Lower lobe of right lung (tissue), 2 donors: ENCODE data around the gene MGAT4C. TPM values are rescaled to one million over a fixed set of nuclear protein-coding genes. Genes with fewer than 3 reads are reported as not detected.

Experiments
- ATAC-seq, 2 donors: fragments of 200-7000 bp; cut with Tn5 transposase; one replicate each; pipeline ENCODE4 v1.9.1; 2020 to 2022; ENCODE audit warnings: mild to moderate bottlenecking in 2 of 2, moderate library complexity in 2 of 2
- DNase-seq: peaks from one replicate; pipeline ENCODE4 v3.0.0-alpha.2; 2020
- H3K27ac ChIP-seq: fragments of 200-600 bp; one replicate; pipeline ENCODE4 v1.8.0; 2022
- H3K27me3 ChIP-seq: fragments of 200-600 bp; one replicate; pipeline ENCODE4 v1.8.0; 2022; ENCODE audit warnings: low read depth
- H3K36me3 ChIP-seq: fragments of 200-600 bp; one replicate; pipeline ENCODE4 v1.8.0; 2022; ENCODE audit warnings: mild to moderate bottlenecking
- H3K4me1 ChIP-seq: fragments of 200-600 bp; one replicate; pipeline ENCODE4 v1.8.0; 2022
- H3K4me3 ChIP-seq: fragments of 200-600 bp; one replicate; pipeline ENCODE4 v1.8.0; 2022; ENCODE audit warnings: mild to moderate bottlenecking
- H3K9me3 ChIP-seq: fragments of 200-600 bp; one replicate; pipeline ENCODE4 v1.8.0; 2022
- intact Hi-C: fragments of 100-400 bp; cut with DNase I; formaldehyde crosslinking; loops from one replicate; pipeline ENCODE4 v1.11.0; 2022
- total RNA-seq: library from RNA; stranded (reverse); fragmentation: NEBNext Ultra II Directional; extraction: Animal tissue kit (Norgen Biotek cat#: 25700); gene quantifications from one replicate; pipeline ENCODE4 v1.2.1, GENCODE V29; 2021
- TF ChIP-seq, protein P1 (sequence below): fragments of 200-600 bp; IDR thresholded peaks from one replicate; pipeline ENCODE4 v1.8.0; 2022; ENCODE audit warnings: antibody characterized with exemption, mild to moderate bottlenecking
- donor health status: DM: no; HTN: yes; CAD: no; lungs with severe emphysema.

Gene MGAT4C
- total RNA-seq, 1 donor from 2014 or later, result 0.21 TPM

DNA sequence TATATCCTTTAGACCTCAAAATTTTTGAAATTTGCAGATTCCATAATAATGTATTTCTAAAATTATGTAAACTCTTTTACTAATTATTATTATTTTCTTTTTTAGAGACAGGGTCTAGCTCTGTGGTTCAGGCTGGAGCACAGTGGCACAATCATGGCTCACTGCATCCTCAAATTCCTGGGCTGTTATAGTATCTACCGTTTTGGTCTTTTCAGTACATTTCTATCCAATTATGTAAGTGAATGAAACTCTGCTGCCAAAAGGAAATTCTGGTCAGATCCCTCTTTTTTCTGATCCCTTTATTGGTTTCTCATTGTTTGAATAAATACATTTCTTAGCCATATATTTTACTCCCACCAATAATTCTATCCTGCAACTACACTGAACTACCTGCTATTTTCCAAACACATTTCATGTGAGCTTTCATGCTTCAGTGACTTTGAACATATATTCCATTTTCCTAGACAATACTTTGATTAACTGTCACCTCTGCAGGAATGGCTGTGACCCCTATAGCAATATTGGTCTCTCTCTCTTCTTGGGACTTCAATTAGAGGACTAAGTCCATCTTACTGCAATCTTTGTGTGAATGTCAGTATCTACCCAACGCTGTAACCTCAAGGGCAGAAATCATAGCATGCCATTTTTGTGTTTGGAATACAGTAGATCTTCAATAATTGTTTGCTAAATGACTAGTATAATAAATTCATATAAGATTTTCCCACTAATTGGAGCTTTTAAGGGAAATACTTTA lies 198.9 kb downstream of the MGAT4C start:
- Histone ChIP-seq H3K4me3 (no peak overlapping the region), H3K4me1 (no peaks in the 10 kb centered on the region), H3K27me3 (no peaks in the 10 kb centered on the region), H3K27ac (no peak overlapping the region), H3K9me3 (no peaks in the 10 kb centered on the region), H3K36me3 (no peaks in the 10 kb centered on the region)
- intact Hi-C loops, result no loop called here
- TF ChIP-seq, protein P1, sequence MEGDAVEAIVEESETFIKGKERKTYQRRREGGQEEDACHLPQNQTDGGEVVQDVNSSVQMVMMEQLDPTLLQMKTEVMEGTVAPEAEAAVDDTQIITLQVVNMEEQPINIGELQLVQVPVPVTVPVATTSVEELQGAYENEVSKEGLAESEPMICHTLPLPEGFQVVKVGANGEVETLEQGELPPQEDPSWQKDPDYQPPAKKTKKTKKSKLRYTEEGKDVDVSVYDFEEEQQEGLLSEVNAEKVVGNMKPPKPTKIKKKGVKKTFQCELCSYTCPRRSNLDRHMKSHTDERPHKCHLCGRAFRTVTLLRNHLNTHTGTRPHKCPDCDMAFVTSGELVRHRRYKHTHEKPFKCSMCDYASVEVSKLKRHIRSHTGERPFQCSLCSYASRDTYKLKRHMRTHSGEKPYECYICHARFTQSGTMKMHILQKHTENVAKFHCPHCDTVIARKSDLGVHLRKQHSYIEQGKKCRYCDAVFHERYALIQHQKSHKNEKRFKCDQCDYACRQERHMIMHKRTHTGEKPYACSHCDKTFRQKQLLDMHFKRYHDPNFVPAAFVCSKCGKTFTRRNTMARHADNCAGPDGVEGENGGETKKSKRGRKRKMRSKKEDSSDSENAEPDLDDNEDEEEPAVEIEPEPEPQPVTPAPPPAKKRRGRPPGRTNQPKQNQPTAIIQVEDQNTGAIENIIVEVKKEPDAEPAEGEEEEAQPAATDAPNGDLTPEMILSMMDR, result no peak
- DNase-seq (no peak), ATAC-seq (no peak)

DNA sequence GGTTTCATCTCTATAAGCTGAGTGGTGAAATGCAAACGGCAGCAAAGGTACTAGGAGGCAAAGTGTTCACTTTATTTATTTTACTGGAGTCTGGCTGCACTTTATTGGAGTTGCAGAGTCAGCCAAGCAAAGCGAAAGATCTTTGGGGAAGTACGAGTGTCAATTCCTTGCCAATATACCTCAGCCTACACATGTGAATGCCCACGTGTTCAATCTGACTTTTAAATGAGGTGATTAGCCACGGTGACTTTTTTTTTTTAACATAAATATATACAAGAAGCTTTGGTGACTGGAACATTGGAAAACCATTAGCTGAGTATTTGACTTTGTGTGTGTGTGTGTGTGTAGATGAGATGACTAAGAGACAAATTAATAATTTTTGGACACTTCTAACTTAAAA lies 203.3 kb downstream of the MGAT4C start:
- Histone ChIP-seq H3K27ac (no peak overlapping the region), H3K4me1 (no peaks in the 10 kb centered on the region), H3K9me3 (no peaks in the 10 kb centered on the region), H3K4me3 (no peak overlapping the region), H3K27me3 (no peaks in the 10 kb centered on the region), H3K36me3 (no peaks in the 10 kb centered on the region)
- intact Hi-C loops, result no loop called here
- no peak for DNase-seq
- no peak for ATAC-seq
- TF ChIP-seq, protein P1, result no peak

DNA sequence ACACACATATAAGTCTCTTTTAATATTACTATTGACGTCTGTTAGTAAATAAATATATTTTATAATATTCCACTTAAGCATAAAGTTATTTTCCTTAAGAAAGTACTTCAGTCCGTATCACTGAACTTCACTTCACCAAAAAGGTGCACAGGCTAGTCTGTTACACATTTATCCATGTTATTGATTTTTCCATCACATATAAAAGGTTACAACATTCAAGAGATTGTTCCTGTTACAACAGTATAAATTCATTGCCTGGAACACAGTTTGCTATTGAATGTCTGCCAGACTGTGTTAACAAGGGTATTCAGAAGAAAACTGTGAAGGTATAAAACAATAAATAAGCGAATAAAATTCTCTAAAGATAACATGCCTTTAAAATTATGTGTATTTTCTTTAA lies 206.2 kb downstream of the MGAT4C start:
- Histone ChIP-seq H3K4me3 (no peak overlapping the region), H3K9me3 (no peaks in the 10 kb centered on the region), H3K27ac (no peak overlapping the region), H3K27me3 (no peaks in the 10 kb centered on the region), H3K36me3 (no peaks in the 10 kb centered on the region), H3K4me1 (no peaks in the 10 kb centered on the region)
- DNase-seq (no peak), ATAC-seq (no peak)
- intact Hi-C loops, result no loop called here
- TF ChIP-seq, protein P1, result no peak

DNA sequence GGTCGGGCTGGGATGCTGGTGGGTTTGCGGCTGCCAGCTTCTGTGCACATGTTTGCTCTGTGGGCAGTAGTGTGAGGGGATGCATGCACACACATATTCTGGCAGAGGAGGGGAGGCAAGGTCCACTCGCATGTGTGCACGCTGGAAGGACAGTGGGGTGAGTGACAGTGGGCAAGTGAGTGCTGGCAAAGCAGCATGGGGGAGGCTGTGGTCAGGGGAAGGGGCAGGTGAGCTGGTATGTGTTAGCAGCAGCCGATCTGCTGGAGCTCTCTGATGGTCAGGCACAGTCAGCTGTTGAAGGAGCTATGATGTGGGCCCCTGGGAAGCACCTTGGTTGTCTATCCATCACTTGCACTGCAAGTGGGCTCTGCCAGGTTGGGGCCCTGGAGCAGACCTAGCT lies 211.8 kb downstream of the MGAT4C start:
- TF ChIP-seq, protein P1, result no peak
- H3K4me3 ChIP-seq, result no peak overlapping the region
- H3K27ac ChIP-seq, result no peak overlapping the region
- no peaks in the 10 kb centered on the region for H3K36me3 ChIP-seq
- no peaks in the 10 kb centered on the region for H3K9me3 ChIP-seq
- no peaks in the 10 kb centered on the region for H3K4me1 ChIP-seq
- intact Hi-C loops, result no loop called here
- DNase-seq (no peak), ATAC-seq (no peak)
- H3K27me3 ChIP-seq, result no peaks in the 10 kb centered on the region

DNA sequence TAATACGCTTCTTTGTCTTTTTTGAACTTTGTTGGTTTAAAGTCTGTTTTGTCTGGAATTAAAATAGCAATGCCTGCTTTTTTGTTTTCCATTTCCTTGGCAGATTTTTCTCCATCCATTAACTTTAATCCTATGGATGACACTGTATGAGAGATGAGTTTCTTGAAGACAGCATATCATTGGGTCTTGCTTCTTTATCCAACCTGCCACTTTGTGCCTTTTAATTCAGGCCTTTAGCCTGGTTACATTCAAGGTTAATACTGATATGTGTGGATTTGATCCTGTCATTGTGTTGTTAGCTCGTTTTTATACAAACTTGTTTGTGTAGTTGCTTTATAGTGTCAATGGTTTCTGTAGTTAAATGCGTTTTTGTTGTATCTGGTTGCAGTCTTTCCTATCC lies 214.1 kb downstream of the MGAT4C start:
- no peaks in the 10 kb centered on the region for H3K36me3 ChIP-seq
- H3K9me3 ChIP-seq, result peaks cover 8% of the 10 kb centered on the region
- no peak for ATAC-seq

More for the DNA sequence above, 214.1 kb downstream of the MGAT4C start:
- no peaks in the 10 kb centered on the region for H3K27me3 ChIP-seq
- H3K4me1 ChIP-seq, result no peaks in the 10 kb centered on the region
- H3K27ac ChIP-seq, result no peak overlapping the region
- intact Hi-C loops, result no loop called here
- no peak overlapping the region for H3K4me3 ChIP-seq
- TF ChIP-seq, protein P1, result no peak
- no peak for DNase-seq
